GM21737 (cell line): ENCODE results near the gene UBTD2.
A peak's percentile ranks its signal among the peaks of the same experiment; 100 is the strongest.
"Not testable (repeated sequence)": the region's sequence is repeated elsewhere in the genome, so short reads cannot be mapped to it uniquely, and the experiment has no call there.

ENCODE experiments used
- ATAC-seq: cut with Tn5 transposase; IDR thresholded peaks from one replicate; pipeline ENCODE4 v1.9.1; 2021; ENCODE audit warnings: mild to moderate bottlenecking, moderate library complexity; ENCODE audit not compliant: unreplicated experiment

UBTD2 gene

GRCh38 chr5:172252501-172252900 is 31.1 kb downstream of the UBTD2 start:
- ATAC-seq = no peak

GRCh38 chr5:172251419-172251818 is 32.1 kb downstream of the UBTD2 start:
- ATAC-seq = no peak

GRCh38 chr5:172248637-172249036 is 34.9 kb downstream of the UBTD2 start:
- ATAC-seq = no peak

- no peak for ATAC-seq
These were observed 37.9 kb downstream of the UBTD2 start for GRCh38 chr5:172245703-172246125.

GRCh38 chr5:172245046-172245445 is 38.5 kb downstream of the UBTD2 start:
- no peak for ATAC-seq

- ATAC-seq = no peak
These were observed 40.3 kb downstream of the UBTD2 start for GRCh38 chr5:172243302-172243701.

- ATAC-seq = no peak
These were observed 45.2 kb downstream of the UBTD2 start for GRCh38 chr5:172238334-172238733.

GRCh38 chr5:172235827-172236736 is 47.5 kb downstream of the UBTD2 start:
- ATAC-seq = no peak

GRCh38 chr5:172235132-172235780 is 48.3 kb downstream of the UBTD2 start:
- ATAC-seq = no peak

- no peak for ATAC-seq
These were observed 49.5 kb downstream of the UBTD2 start for GRCh38 chr5:172234031-172234430.

- ATAC-seq = no peak
These were observed 53.7 kb downstream of the UBTD2 start for GRCh38 chr5:172229904-172230303.

- ATAC-seq = no peak
These were observed 58.6 kb downstream of the UBTD2 start for GRCh38 chr5:172224996-172225395.

GRCh38 chr5:172223901-172224873 is 59.4 kb downstream of the UBTD2 start:
- peak; percentile 70 for ATAC-seq

GRCh38 chr5:172219296-172219695 is 64.3 kb downstream of the UBTD2 start:
- no peak for ATAC-seq

- ATAC-seq = no peak
These were observed 67.2 kb downstream of the UBTD2 start for GRCh38 chr5:172216345-172216744.

GRCh38 chr5:172213126-172213525 is 70.4 kb downstream of the UBTD2 start:
- ATAC-seq = no peak

GRCh38 chr5:172211676-172212075 is 71.9 kb downstream of the UBTD2 start:
- ATAC-seq = no peak

- ATAC-seq = no peak
These were observed 73.8 kb downstream of the UBTD2 start for GRCh38 chr5:172209714-172210113.

- no peak for ATAC-seq
These were observed 76.1 kb downstream of the UBTD2 start for GRCh38 chr5:172207511-172207910.

GRCh38 chr5:172205984-172206383 is 77.6 kb downstream of the UBTD2 start:
- ATAC-seq = not testable (repeated sequence)

GRCh38 chr5:172200476-172200875 is 83.1 kb downstream of the UBTD2 start:
- no peak for ATAC-seq
